ENCODE results near the gene TEKT3.

TEKT3 gene

DNA sequence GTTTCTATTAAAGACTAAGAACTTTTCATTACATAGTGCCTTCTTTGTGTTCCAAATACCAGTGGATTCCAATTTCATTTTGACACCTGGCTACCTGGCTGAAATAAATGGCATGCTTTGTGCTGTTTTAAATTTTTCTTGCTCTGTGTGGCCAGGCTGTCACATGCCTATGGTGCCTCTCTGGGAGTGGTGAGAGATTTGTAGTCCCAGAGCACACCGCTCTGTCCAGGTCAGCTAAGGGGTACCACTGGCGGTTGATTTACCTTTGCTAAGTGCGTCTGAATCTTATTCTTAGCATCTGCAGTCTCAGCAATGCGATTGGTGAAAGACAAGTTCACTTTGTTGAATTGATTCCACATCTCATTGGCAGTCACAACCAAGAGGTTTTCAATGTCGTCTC lies 29.4 kb downstream of the TEKT3 start:
- Histone ChIP-seq H3K4me1 (ENCODE audit: control insufficient read depth, insufficient read depth, low read length) (no peaks in the 10 kb centered on the region), H3K27me3 (ENCODE audit: control insufficient read depth, insufficient read depth, low read length) (no peaks in the 10 kb centered on the region), H3K9ac (ENCODE audit: low read length) (no peak overlapping the region), H3K9me3 (ENCODE audit: control insufficient read depth, low read length) (no peaks in the 10 kb centered on the region), H3K4me3 (ENCODE audit: low read length) (no peak overlapping the region), H3K36me3 (ENCODE audit: control insufficient read depth, insufficient read depth, low read length) (no peaks in the 10 kb centered on the region)

GRCh38 chr17:15309793-15310192 lies 31.6 kb downstream of the TEKT3 start:
- Histone ChIP-seq H3K4me3 (ENCODE audit: low read length) (no peak overlapping the region), H3K36me3 (ENCODE audit: control insufficient read depth, insufficient read depth, low read length) (no peaks in the 10 kb centered on the region)

DNA sequence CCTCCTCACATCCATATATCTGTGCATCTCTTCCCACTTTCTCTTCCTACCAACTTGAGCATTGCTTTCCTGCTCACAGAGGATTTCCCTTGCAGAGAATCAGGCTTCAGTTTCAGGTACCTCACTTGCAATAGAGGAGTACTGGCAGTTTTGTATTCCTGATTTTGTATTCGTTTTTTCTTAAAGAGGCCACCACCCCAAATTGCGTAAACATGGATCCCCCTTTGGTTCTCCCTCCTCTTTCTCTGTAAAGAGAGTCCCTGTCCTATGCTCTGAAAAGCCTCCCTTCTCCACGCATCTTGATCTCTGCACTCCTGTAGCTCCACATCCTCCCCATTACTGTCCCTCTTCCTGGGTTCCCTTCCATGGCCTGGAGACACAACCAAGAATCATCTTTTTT lies 32.2 kb downstream of the TEKT3 start:
- no peaks in the 10 kb centered on the region for H3K9me3 ChIP-seq (ENCODE audit: control insufficient read depth, low read length)
- H3K27me3 ChIP-seq (ENCODE audit: control insufficient read depth, insufficient read depth, low read length): no peaks in the 10 kb centered on the region
- H3K4me3 ChIP-seq (ENCODE audit: low read length): no peak overlapping the region
- no peak overlapping the region for H3K9ac ChIP-seq (ENCODE audit: low read length)
- H3K4me1 ChIP-seq (ENCODE audit: control insufficient read depth, insufficient read depth, low read length): no peaks in the 10 kb centered on the region
- H3K36me3 ChIP-seq (ENCODE audit: control insufficient read depth, insufficient read depth, low read length): no peaks in the 10 kb centered on the region

More at GRCh38 chr17:15309793-15310192, 31.6 kb downstream of the TEKT3 start:
- Histone ChIP-seq H3K9ac (ENCODE audit: low read length) (no peak overlapping the region), H3K27me3 (ENCODE audit: control insufficient read depth, insufficient read depth, low read length) (no peaks in the 10 kb centered on the region), H3K4me1 (ENCODE audit: control insufficient read depth, insufficient read depth, low read length) (no peaks in the 10 kb centered on the region), H3K9me3 (ENCODE audit: control insufficient read depth, low read length) (no peaks in the 10 kb centered on the region)

- H3K36me3 ChIP-seq (ENCODE audit: control insufficient read depth, insufficient read depth, low read length): no peaks in the 10 kb centered on the region
- H3K4me3 ChIP-seq (ENCODE audit: low read length): no peak overlapping the region
- H3K4me1 ChIP-seq (ENCODE audit: control insufficient read depth, insufficient read depth, low read length): no peaks in the 10 kb centered on the region
- H3K27me3 ChIP-seq (ENCODE audit: control insufficient read depth, insufficient read depth, low read length): peaks cover 3% of the 10 kb centered on the region
- no peaks in the 10 kb centered on the region for H3K9me3 ChIP-seq (ENCODE audit: control insufficient read depth, low read length)
- H3K9ac ChIP-seq (ENCODE audit: low read length): no peak overlapping the region
These were observed 32.6 kb downstream of the TEKT3 start for GRCh38 chr17:15308758-15309157.

GRCh38 chr17:15307710-15308111 lies 33.7 kb downstream of the TEKT3 start:
- H3K4me1 ChIP-seq (ENCODE audit: control insufficient read depth, insufficient read depth, low read length): no peaks in the 10 kb centered on the region
- peaks cover 3% of the 10 kb centered on the region for H3K27me3 ChIP-seq (ENCODE audit: control insufficient read depth, insufficient read depth, low read length)
- H3K9ac ChIP-seq (ENCODE audit: low read length): no peak overlapping the region
- no peaks in the 10 kb centered on the region for H3K9me3 ChIP-seq (ENCODE audit: control insufficient read depth, low read length)
- no peak overlapping the region for H3K4me3 ChIP-seq (ENCODE audit: low read length)
- H3K36me3 ChIP-seq (ENCODE audit: control insufficient read depth, insufficient read depth, low read length): no peaks in the 10 kb centered on the region

DNA sequence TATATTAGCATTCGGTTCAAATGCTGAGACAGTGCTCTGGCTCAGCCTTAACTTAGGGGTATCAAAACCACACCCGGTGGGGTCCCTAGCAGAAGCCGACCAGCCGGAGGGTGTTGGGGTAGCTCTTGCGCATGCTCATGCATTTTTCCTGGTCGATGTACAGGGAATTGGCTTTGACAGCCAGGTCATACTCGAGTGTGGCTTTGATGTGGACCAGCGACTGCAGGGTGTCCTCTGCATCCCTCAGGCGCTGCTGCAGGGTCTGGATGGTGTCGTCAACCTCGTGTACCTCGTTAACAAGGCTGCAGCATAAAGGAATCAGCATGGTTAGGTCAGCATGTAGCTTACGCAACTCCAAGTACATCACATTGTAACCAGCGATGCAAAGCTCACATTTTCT lies 37.5 kb downstream of the TEKT3 start:
- Histone ChIP-seq H3K9ac (ENCODE audit: low read length) (no peak overlapping the region), H3K4me1 (ENCODE audit: control insufficient read depth, insufficient read depth, low read length) (no peaks in the 10 kb centered on the region), H3K27me3 (ENCODE audit: control insufficient read depth, insufficient read depth, low read length) (peaks cover 3% of the 10 kb centered on the region), H3K36me3 (ENCODE audit: control insufficient read depth, insufficient read depth, low read length) (no peaks in the 10 kb centered on the region), H3K9me3 (ENCODE audit: control insufficient read depth, low read length) (no peaks in the 10 kb centered on the region), H3K4me3 (ENCODE audit: low read length) (no peak overlapping the region)

- Histone ChIP-seq H3K27me3 (ENCODE audit: control insufficient read depth, insufficient read depth, low read length) (peaks cover 3% of the 10 kb centered on the region), H3K36me3 (ENCODE audit: control insufficient read depth, insufficient read depth, low read length) (no peaks in the 10 kb centered on the region), H3K4me1 (ENCODE audit: control insufficient read depth, insufficient read depth, low read length) (no peaks in the 10 kb centered on the region), H3K4me3 (ENCODE audit: low read length) (no peak overlapping the region), H3K9ac (ENCODE audit: low read length) (no peak overlapping the region), H3K9me3 (ENCODE audit: control insufficient read depth, low read length) (no peaks in the 10 kb centered on the region)
These were observed 38.1 kb downstream of the TEKT3 start for GRCh38 chr17:15303268-15303667.

DNA sequence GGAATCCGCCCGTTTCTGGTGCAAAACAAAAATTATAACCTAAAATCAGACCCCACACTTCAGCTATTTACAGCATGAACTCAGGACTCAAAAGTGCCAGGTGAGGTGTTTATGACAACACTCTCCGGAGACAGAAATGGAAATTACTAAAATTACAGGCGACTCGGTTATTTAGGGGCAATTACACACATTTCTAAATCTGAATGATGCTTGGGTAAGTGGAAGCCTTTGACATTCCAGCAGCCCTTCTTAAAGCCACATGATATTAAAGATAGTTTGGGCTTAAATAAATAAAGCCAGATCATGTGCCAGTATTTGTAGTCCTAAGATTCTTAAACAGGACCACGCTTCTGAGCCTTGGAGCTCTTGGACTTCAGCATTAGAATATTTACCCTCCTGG lies 39.6 kb downstream of the TEKT3 start:
- Histone ChIP-seq H3K9me3 (ENCODE audit: control insufficient read depth, low read length) (no peaks in the 10 kb centered on the region), H3K9ac (ENCODE audit: low read length) (no peak overlapping the region), H3K36me3 (ENCODE audit: control insufficient read depth, insufficient read depth, low read length) (no peaks in the 10 kb centered on the region)

DNA sequence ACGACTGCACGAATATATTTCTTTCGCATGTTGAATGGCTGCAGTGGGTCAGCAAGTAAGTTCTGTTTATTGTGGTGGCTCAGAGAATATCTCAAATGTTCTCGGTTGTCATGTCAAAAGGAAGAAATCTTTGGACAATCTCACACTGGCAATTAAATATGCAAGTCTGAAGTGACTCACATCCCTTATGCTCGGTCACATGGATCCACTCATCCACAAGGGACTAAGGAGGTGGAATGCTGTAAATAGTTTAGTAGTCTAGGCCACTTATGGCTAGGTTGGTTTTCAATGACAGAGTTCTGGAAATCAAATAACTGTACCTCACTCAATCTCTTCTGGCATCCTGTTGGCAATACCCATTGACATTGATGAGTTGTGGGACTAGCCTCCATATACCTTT lies 43.2 kb downstream of the TEKT3 start:
- Histone ChIP-seq H3K27me3 (ENCODE audit: control insufficient read depth, insufficient read depth, low read length) (no peaks in the 10 kb centered on the region), H3K4me3 (ENCODE audit: low read length) (no peak overlapping the region), H3K4me1 (ENCODE audit: control insufficient read depth, insufficient read depth, low read length) (no peaks in the 10 kb centered on the region), H3K36me3 (ENCODE audit: control insufficient read depth, insufficient read depth, low read length) (no peaks in the 10 kb centered on the region), H3K9me3 (ENCODE audit: control insufficient read depth, low read length) (no peaks in the 10 kb centered on the region), H3K9ac (ENCODE audit: low read length) (no peak overlapping the region)

More for the DNA sequence above, 39.6 kb downstream of the TEKT3 start:
- Histone ChIP-seq H3K4me3 (ENCODE audit: low read length) (no peak overlapping the region), H3K27me3 (ENCODE audit: control insufficient read depth, insufficient read depth, low read length) (peaks cover 3% of the 10 kb centered on the region), H3K4me1 (ENCODE audit: control insufficient read depth, insufficient read depth, low read length) (no peaks in the 10 kb centered on the region)

GRCh38 chr17:15293558-15293957 lies 47.8 kb downstream of the TEKT3 start:
- Histone ChIP-seq H3K4me1 (ENCODE audit: control insufficient read depth, insufficient read depth, low read length) (no peaks in the 10 kb centered on the region), H3K27me3 (ENCODE audit: control insufficient read depth, insufficient read depth, low read length) (no peaks in the 10 kb centered on the region), H3K4me3 (ENCODE audit: low read length) (no peak overlapping the region), H3K36me3 (ENCODE audit: control insufficient read depth, insufficient read depth, low read length) (no peaks in the 10 kb centered on the region), H3K9ac (ENCODE audit: low read length) (no peak overlapping the region), H3K9me3 (ENCODE audit: control insufficient read depth, low read length) (no peaks in the 10 kb centered on the region)

- peaks cover 3% of the 10 kb centered on the region for H3K4me1 ChIP-seq (ENCODE audit: control insufficient read depth, insufficient read depth, low read length)
- H3K4me3 ChIP-seq (ENCODE audit: low read length): no peak overlapping the region
- H3K9ac ChIP-seq (ENCODE audit: low read length): no peak overlapping the region
- no peaks in the 10 kb centered on the region for H3K9me3 ChIP-seq (ENCODE audit: control insufficient read depth, low read length)
- H3K27me3 ChIP-seq (ENCODE audit: control insufficient read depth, insufficient read depth, low read length): no peaks in the 10 kb centered on the region
- no peaks in the 10 kb centered on the region for H3K36me3 ChIP-seq (ENCODE audit: control insufficient read depth, insufficient read depth, low read length)
These were observed 49.6 kb downstream of the TEKT3 start for GRCh38 chr17:15291674-15292361.

DNA sequence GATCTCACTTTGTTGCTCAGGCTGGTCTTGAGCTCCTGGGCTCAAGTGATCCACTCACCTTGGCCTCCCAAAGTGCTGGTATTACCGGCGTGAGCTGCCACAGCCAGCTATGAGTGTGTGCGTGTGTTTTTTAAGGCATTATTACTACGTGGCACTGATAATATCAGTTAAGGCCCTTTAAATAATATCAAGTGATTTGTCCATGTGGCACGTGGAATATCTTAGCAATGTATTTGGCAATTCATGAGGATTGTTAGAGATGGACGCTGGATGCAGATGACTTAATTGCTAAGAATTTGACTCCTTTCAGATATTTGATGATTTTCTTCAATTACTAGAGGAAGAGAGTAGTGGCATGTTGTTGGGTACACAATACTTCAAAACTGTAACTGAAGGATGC lies 50.8 kb downstream of the TEKT3 start:
- H3K36me3 ChIP-seq (ENCODE audit: control insufficient read depth, insufficient read depth, low read length): no peaks in the 10 kb centered on the region
- no peak overlapping the region for H3K9ac ChIP-seq (ENCODE audit: low read length)
- peaks cover 3% of the 10 kb centered on the region for H3K4me1 ChIP-seq (ENCODE audit: control insufficient read depth, insufficient read depth, low read length)
- H3K9me3 ChIP-seq (ENCODE audit: control insufficient read depth, low read length): no peaks in the 10 kb centered on the region
- H3K4me3 ChIP-seq (ENCODE audit: low read length): no peak overlapping the region
- no peaks in the 10 kb centered on the region for H3K27me3 ChIP-seq (ENCODE audit: control insufficient read depth, insufficient read depth, low read length)
